ENCODE results near the gene NOP16.

The NOP16 gene

DNA sequence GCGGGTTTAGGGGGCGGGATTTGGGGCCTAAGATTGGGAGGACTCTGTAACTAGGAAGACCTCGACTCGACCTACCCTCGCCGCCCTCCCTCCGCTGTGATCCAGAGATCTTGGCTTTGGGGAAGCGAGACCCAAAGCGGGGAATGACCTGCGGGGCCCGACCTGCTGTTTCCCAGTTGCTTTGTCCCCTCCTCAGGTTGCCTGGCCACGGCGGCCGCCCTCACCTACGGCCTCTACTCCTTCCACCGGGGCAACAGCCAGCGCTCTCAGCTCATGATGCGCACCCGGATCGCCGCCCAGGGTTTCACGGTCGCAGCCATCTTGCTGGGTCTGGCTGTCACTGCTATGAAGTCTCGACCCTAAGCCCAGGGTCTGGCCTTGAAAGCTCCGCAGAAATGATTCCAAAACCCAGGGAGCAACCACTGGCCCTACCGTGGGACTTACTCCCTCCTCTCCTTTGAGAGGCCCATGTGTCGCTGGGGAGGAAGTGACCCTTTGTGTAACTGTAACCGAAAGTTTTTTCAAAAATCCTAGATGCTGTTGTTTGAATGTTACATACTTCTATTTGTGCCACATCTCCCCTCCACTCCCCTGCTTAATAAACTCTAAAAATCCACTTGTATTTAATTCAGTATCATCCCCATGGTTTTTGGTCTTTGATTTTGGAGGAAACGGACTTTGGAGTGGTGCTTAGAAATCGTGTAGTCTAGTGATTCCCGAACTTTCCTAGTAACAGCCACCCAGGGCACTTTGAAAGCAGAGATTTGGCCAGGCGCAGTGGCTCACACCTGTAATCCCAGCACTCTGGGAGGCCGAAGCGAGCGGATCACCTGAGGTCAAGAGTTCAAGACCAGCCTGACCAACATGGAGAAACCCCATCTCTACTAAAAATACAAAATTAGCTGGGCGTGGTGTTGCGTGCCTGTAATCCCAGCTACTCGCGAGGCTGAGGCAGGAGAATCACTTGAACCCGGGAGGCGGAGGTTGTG, 1.0 kb upstream of the NOP16 start:
- H3K27ac ChIP-seq (ENCODE audit: extremely low read depth, low read depth, low read length): peak overlapping the region; percentile 67
- no peaks in the 10 kb centered on the region for H3K4me1 ChIP-seq (ENCODE audit: control insufficient read depth, insufficient read depth, low read length)
- peaks cover 0 to 68% of the 10 kb centered on the region in 2 experiments; a peak in 2 of 3 replicates for H3K36me3 ChIP-seq (ENCODE audit: control insufficient read depth in 2 of 2, insufficient read depth in 1 of 2, low read length in 2 of 2)
- ChIA-PET POLR2A (interaction anchor here (1.3 to 1.9 kb wide), 3 partner anchors 15 to 154 kb away, joined by 3 to 5 read pairs (median 4); partner anchors contain the start of gene FAF2), CTCF (interaction anchor here (0.7 to 1.0 kb wide), 2 partner anchors 215 to 900 kb away, joined by 3 to 4 read pairs; no protein-coding TSS in a partner anchor)
- H3K9me3 ChIP-seq (ENCODE audit: control insufficient read depth, insufficient read depth, low read depth, low read length): no peaks in the 10 kb centered on the region
- H3K4me3 ChIP-seq (ENCODE audit: low read depth, low read length): peak overlapping the region; percentile 67
- peak; percentile 72; the same call in 1 of the 2 replicates for TF ChIP-seq KLF10 (tag by site-specific recombination; IDR thresholded peaks at IDR 0.05)
- TF ChIP-seq BCL11B (tag by site-specific recombination; IDR thresholded peaks at IDR 0.05; ENCODE audit: low read depth): no peak
- TF ChIP-seq ZNF660 (tag by site-specific recombination; IDR thresholded peaks at IDR 0.05): no peak
- TF ChIP-seq SP3 (tag by site-specific recombination; IDR thresholded peaks at IDR 0.05): peak; percentile 2; the same call in 1 of the 2 replicates
- no peak for TF ChIP-seq ZNF221 (tag by site-specific recombination; IDR thresholded peaks at IDR 0.05; ENCODE audit: borderline replicate concordance)
- peak; percentile 97 for TF ChIP-seq ZNF341 (tag by site-specific recombination; IDR thresholded peaks at IDR 0.05; ENCODE audit: low read depth)
- TF ChIP-seq ZBTB20 (tag by site-specific recombination; IDR thresholded peaks at IDR 0.05): peak; percentile 77
- TF ChIP-seq ZNF558 (tag by site-specific recombination; IDR thresholded peaks at IDR 0.05): no peak
- peak; percentile 8; the same call in 1 of the 2 replicates for TF ChIP-seq TRIM28 (IDR thresholded peaks at IDR 0.05; ENCODE audit: borderline replicate concordance, low read length)
- 0 out of 2 replicates have a peak, but pooled peaks have one; percentile 48 for TF ChIP-seq ZSCAN30 (tag by site-specific recombination; IDR thresholded peaks at IDR 0.05)
- no peak for TF ChIP-seq EGR2 (tag by site-specific recombination; IDR thresholded peaks at IDR 0.05; ENCODE audit: low read depth)
- TF ChIP-seq ZNF2 (tag by site-specific recombination; IDR thresholded peaks at IDR 0.05): peak; percentile 7; the same call in 1 of the 2 replicates
- TF ChIP-seq, protein P1, sequence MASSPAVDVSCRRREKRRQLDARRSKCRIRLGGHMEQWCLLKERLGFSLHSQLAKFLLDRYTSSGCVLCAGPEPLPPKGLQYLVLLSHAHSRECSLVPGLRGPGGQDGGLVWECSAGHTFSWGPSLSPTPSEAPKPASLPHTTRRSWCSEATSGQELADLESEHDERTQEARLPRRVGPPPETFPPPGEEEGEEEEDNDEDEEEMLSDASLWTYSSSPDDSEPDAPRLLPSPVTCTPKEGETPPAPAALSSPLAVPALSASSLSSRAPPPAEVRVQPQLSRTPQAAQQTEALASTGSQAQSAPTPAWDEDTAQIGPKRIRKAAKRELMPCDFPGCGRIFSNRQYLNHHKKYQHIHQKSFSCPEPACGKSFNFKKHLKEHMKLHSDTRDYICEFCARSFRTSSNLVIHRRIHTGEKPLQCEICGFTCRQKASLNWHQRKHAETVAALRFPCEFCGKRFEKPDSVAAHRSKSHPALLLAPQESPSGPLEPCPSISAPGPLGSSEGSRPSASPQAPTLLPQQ (tag by site-specific recombination; IDR thresholded peaks at IDR 0.05): 0 out of 2 replicates have a peak, but pooled peaks have one; percentile 5
- TF ChIP-seq ZNF510 (tag by site-specific recombination; IDR thresholded peaks at IDR 0.05; ENCODE audit: insufficient replicate concordance): no peak
- TF ChIP-seq ZBTB7A (tag by site-specific recombination; IDR thresholded peaks at IDR 0.05; ENCODE audit: low read depth): 0 out of 2 replicates have a peak, but pooled peaks have one; percentile 3
- no peak for TF ChIP-seq ZNF391 (tag by site-specific recombination; IDR thresholded peaks at IDR 0.05; ENCODE audit: borderline replicate concordance, low read depth)
- 0 out of 2 replicates have a peak, but pooled peaks have one; percentile 11 for TF ChIP-seq ZNF24 (tag by site-specific recombination; IDR thresholded peaks at IDR 0.05)
- TF ChIP-seq, protein P2, sequence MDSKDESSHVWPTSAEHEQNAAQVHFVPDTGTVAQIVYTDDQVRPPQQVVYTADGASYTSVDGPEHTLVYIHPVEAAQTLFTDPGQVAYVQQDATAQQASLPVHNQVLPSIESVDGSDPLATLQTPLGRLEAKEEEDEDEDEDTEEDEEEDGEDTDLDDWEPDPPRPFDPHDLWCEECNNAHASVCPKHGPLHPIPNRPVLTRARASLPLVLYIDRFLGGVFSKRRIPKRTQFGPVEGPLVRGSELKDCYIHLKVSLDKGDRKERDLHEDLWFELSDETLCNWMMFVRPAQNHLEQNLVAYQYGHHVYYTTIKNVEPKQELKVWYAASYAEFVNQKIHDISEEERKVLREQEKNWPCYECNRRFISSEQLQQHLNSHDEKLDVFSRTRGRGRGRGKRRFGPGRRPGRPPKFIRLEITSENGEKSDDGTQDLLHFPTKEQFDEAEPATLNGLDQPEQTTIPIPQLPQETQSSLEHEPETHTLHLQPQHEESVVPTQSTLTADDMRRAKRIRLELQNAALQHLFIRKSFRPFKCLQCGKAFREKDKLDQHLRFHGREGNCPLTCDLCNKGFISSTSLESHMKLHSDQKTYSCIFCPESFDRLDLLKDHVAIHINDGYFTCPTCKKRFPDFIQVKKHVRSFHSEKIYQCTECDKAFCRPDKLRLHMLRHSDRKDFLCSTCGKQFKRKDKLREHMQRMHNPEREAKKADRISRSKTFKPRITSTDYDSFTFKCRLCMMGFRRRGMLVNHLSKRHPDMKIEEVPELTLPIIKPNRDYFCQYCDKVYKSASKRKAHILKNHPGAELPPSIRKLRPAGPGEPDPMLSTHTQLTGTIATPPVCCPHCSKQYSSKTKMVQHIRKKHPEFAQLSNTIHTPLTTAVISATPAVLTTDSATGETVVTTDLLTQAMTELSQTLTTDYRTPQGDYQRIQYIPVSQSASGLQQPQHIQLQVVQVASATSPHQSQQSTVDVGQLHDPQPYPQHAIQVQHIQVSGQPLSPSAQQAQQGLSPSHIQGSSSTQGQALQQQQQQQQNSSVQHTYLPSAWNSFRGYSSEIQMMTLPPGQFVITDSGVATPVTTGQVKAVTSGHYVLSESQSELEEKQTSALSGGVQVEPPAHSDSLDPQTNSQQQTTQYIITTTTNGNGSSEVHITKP (tag by site-specific recombination; IDR thresholded peaks at IDR 0.05): no peak
- TF ChIP-seq, protein P3, sequence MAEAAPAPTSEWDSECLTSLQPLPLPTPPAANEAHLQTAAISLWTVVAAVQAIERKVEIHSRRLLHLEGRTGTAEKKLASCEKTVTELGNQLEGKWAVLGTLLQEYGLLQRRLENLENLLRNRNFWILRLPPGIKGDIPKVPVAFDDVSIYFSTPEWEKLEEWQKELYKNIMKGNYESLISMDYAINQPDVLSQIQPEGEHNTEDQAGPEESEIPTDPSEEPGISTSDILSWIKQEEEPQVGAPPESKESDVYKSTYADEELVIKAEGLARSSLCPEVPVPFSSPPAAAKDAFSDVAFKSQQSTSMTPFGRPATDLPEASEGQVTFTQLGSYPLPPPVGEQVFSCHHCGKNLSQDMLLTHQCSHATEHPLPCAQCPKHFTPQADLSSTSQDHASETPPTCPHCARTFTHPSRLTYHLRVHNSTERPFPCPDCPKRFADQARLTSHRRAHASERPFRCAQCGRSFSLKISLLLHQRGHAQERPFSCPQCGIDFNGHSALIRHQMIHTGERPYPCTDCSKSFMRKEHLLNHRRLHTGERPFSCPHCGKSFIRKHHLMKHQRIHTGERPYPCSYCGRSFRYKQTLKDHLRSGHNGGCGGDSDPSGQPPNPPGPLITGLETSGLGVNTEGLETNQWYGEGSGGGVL (tag by site-specific recombination; IDR thresholded peaks at IDR 0.05): peak; percentile 91
- TF ChIP-seq, protein P4, sequence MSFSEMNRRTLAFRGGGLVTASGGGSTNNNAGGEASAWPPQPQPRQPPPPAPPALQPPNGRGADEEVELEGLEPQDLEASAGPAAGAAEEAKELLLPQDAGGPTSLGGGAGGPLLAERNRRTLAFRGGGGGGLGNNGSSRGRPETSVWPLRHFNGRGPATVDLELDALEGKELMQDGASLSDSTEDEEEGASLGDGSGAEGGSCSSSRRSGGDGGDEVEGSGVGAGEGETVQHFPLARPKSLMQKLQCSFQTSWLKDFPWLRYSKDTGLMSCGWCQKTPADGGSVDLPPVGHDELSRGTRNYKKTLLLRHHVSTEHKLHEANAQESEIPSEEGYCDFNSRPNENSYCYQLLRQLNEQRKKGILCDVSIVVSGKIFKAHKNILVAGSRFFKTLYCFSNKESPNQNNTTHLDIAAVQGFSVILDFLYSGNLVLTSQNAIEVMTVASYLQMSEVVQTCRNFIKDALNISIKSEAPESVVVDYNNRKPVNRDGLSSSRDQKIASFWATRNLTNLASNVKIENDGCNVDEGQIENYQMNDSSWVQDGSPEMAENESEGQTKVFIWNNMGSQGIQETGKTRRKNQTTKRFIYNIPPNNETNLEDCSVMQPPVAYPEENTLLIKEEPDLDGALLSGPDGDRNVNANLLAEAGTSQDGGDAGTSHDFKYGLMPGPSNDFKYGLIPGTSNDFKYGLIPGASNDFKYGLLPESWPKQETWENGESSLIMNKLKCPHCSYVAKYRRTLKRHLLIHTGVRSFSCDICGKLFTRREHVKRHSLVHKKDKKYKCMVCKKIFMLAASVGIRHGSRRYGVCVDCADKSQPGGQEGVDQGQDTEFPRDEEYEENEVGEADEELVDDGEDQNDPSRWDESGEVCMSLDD (tag by site-specific recombination; IDR thresholded peaks at IDR 0.05): 0 out of 2 replicates have a peak, but pooled peaks have one; percentile 1
- peak; percentile 5 for TF ChIP-seq ZNF335 (tag by site-specific recombination; conservative IDR thresholded peaks at IDR 0.05)
- 0 out of 2 replicates have a peak, but pooled peaks have one; percentile 26 for TF ChIP-seq SP7 (tag by site-specific recombination; IDR thresholded peaks at IDR 0.05)

Measured in HEK293 (cell line).